Stomach (tissue), 9 donors: Measurements from ENCODE around the gene NAV1. TPM values are rescaled to one million over a fixed set of nuclear protein-coding genes. Genes with fewer than 3 reads are reported as not detected.

ENCODE experiments used
- DNase-seq, 2 donors: peaks; one replicate each; pipeline versions ENCODE4 v3.0.0 to v3.0.0-alpha.2; 2013 to 2019
- H3K27ac ChIP-seq, 5 donors: fragments of 200-600 bp in 4 of 5; sonication (generic) in 4 of 5; one replicate each; pipeline ENCODE4 v1.5.1; 2013 to 2019; ENCODE audit warnings: mild to moderate bottlenecking in 1 of 5, moderate library complexity in 1 of 5
- H3K27me3 ChIP-seq, 3 donors: fragments of 200-600 bp; sonication (generic); one replicate each; pipeline ENCODE4 v1.5.1; 2017 to 2019; ENCODE audit warnings: mixed run types in 1 of 3
- H3K36me3 ChIP-seq, 4 donors: fragments of 200-600 bp; sonication (generic); 1 replicate in 3 of 4; 2 replicates in 1 of 4; pipeline ENCODE4 v1.5.1; 2016 to 2019
- H3K4me1 ChIP-seq, 4 donors: fragments of 200-600 bp; sonication (generic); one replicate each; pipeline ENCODE4 v1.5.1; 2016 to 2019
- H3K4me3 ChIP-seq, 4 donors: fragments of 200-600 bp; sonication (generic) in 3 of 4; one replicate each; pipeline ENCODE4 v1.5.1; 2016 to 2019; ENCODE audit warnings: mild to moderate bottlenecking in 1 of 4
- H3K9me3 ChIP-seq, 4 donors: fragments of 200-600 bp; sonication (generic); one replicate each; pipeline ENCODE4 v1.5.1; 2016 to 2019
- EP300 ChIP-seq: sonication (generic); formaldehyde crosslinking; IDR thresholded peaks from one replicate; pipeline ENCODE4 v1.6.1; 2017; ENCODE audit warnings: antibody characterized with exemption
- POLR2A ChIP-seq, 4 donors: fragments of 450-650 bp; IDR thresholded peaks; one replicate each; pipeline ENCODE4 v1.6.1; 2016; ENCODE audit warnings: antibody characterized with exemption in 4 of 4, control low read depth in 2 of 4, mild to moderate bottlenecking in 1 of 4, moderate library complexity in 1 of 4
- POLR2AphosphoS5 ChIP-seq, 3 donors: sonication (generic); formaldehyde crosslinking; IDR thresholded peaks; one replicate each; pipeline ENCODE4 v1.6.1; 2016; ENCODE audit warnings: antibody characterized with exemption in 3 of 3
- WGBS, 5 donors: extraction: QIAGEN DNeasy Blood & Tissue Kit in 3 of 5; methylation state at CpG; one replicate each; pipeline versions ENCODE4 v1.1.5 to v1.1.7; 2013 to 2018; 5-methylcytosine and 5-hydroxymethylcytosine counted together
- intact Hi-C: fragments of 100-400 bp; cut with DNase I; formaldehyde crosslinking; loops from one replicate; pipeline ENCODE4 v1.15.1; 2023; ENCODE audit warnings: low total_unique reads
- polyA plus RNA-seq, 3 donors: library from polyadenylated mRNA; stranded (reverse); fragments of 200-250 nt; gene quantifications; one replicate each; pipeline ENCODE4 v1.2.3, GENCODE V29; 2013
- total RNA-seq, 5 donors: library from RNA; depleted of rRNA; stranded (reverse); fragments of >200 nt; gene quantifications; one replicate each; pipeline versions ENCODE4 v1.1.0 to v1.2.3, GENCODE V29; 2014 to 2016
- TF ChIP-seq, protein P1 (sequence below), 7 experiments: fragments of 450-650 bp in 4 of 7; fragments of 200-600 bp in 3 of 7; sonication (generic) in 3 of 7; IDR thresholded peaks; one replicate each; pipeline ENCODE4 v1.5.1; 2016 to 2019; ENCODE audit warnings: antibody characterized with exemption in 7 of 7, control low read depth in 2 of 7, mild to moderate bottlenecking in 1 of 7
- donor health status: healthy with polysubstance abuse.
- donor health status: Bipolar disorder and iron deficiency.
- donor health status: healthy.

NAV1 gene
- total and polyA plus RNA-seq, 8 donors: 3.0 to 33.0 (median 11.9) TPM

DNA sequence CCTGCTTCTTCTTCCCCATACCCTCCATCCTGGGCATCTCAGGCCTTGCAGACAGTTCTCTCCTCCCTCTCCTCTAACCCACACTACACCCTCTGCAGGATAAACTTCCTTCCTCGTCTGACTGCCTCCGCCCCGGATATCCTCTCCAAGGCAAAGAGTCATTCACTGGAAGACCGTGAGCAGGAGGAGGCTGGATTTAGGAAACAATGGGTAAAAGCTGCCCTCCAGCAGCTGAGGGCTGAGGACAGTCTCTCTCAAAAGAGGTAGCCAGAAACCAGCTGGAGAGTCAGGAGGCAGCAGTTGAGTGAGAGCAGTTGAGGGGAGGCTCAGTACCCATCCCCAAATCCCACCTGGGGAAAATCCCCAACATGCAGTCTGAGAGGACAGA lies 33.4 kb upstream of the NAV1 start:
- no peaks in the 10 kb centered on the region for H3K36me3 ChIP-seq
- 7 to 16% (median 11%) methylated on average over 4 of the region's 4 CpGs for WGBS, 5 donors
- H3K27me3 ChIP-seq: no peaks in the 10 kb centered on the region
- H3K4me3 ChIP-seq: peak overlapping the region; percentile 60 to 77 (median 74)
- intact Hi-C loops: no loop called here
- TF ChIP-seq POLR2AphosphoS5 (IDR thresholded peaks at IDR 0.05) (peak; percentile 29 to 79 (median 70)), POLR2A (IDR thresholded peaks at IDR 0.05) (no peak), EP300 (no peak)
- TF ChIP-seq, protein P1, sequence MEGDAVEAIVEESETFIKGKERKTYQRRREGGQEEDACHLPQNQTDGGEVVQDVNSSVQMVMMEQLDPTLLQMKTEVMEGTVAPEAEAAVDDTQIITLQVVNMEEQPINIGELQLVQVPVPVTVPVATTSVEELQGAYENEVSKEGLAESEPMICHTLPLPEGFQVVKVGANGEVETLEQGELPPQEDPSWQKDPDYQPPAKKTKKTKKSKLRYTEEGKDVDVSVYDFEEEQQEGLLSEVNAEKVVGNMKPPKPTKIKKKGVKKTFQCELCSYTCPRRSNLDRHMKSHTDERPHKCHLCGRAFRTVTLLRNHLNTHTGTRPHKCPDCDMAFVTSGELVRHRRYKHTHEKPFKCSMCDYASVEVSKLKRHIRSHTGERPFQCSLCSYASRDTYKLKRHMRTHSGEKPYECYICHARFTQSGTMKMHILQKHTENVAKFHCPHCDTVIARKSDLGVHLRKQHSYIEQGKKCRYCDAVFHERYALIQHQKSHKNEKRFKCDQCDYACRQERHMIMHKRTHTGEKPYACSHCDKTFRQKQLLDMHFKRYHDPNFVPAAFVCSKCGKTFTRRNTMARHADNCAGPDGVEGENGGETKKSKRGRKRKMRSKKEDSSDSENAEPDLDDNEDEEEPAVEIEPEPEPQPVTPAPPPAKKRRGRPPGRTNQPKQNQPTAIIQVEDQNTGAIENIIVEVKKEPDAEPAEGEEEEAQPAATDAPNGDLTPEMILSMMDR (IDR thresholded peaks at IDR 0.05): no peak
- H3K4me1 ChIP-seq: peaks cover 52 to 73% (median 69%) of the 10 kb centered on the region in 4 donors
- no peaks in the 10 kb centered on the region for H3K9me3 ChIP-seq
- DNase-seq: peak in 1 of 2 donors; percentile 72
- H3K27ac ChIP-seq: peak overlapping the region; percentile 59 to 96 (median 95)

DNA sequence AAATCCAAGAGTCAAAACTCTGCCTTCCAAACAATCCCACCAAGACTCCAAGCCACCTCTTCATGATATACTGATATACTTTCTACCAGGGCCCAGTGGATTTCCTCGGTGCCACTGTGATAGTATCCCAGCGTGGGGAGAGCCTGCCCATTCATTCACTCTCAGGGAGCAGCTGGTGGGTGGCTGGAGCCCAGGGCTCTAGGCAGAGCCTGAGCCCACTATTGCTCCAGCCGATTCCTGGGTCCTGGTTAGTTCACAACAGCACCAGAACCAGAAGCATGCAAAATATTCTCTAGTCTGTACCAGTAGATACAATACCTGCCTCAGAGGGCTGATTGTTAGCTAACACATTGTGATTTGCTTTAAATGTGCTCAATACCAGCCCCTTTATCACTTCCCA lies 32.8 kb upstream of the NAV1 start:
- Histone ChIP-seq H3K4me1 (peaks cover 46 to 72% (median 67%) of the 10 kb centered on the region in 4 donors), H3K4me3 (peak overlapping the region; percentile 60 to 77 (median 74)), H3K9me3 (no peaks in the 10 kb centered on the region), H3K27me3 (no peaks in the 10 kb centered on the region), H3K27ac (peak overlapping the region; percentile 93 to 97 (median 95)), H3K36me3 (no peaks in the 10 kb centered on the region)
- no peak for DNase-seq
- TF ChIP-seq, protein P1 (IDR thresholded peaks at IDR 0.05): no peak
- TF ChIP-seq POLR2A (IDR thresholded peaks at IDR 0.05) (no peak), POLR2AphosphoS5 (IDR thresholded peaks at IDR 0.05) (no peak), EP300 (no peak)
- intact Hi-C loops: no loop called here
- WGBS, 5 donors: 21 to 28% (median 25%) methylated on average over 3 of the region's 3 CpGs

DNA sequence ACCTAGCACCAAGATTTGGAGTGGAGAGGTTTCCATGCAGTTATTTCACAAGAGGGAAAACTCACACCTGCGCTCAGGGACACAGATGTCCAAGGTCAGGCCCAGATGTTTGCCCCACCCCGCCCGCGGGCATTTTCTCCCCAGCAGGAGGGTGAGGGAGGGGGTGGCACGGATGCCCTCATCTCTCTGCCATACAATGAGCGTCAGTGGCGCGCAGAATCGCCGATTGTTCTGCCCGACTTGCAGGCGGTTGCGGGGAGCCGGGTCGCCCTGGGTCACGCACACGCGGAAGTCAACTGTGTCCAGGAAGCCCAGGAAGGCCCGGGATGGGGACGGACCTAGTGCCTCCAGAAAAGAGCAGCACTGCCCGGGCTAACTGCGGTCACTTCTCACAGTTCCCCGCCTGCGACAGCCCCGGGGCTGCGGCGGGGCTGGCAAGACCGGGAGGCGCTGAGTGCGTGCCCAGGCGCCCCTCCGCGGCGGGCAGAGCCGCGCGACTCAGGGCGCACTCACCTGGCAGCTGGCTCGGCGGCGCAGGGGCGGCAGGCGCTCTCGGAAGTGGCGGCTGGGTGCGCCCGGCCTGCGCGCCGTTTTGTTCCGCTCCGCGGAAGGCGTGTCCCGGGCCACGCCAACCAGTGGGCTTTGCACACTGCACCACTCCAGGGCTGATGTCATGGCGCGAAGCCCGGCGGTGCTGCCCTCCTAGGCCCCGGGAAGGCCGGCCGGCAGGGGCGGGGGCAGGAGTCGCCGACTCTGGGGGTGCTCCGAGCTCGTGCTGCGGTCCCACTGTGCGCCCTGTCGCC lies 32.2 kb upstream of the NAV1 start, which contains the start of gene CSRP1:
TSS of gene CSRP1 (minus strand) at position 567 of the 803 bp plus-strand sequence. CDS start 10,820 bp downstream, outside the sequence.
- H3K36me3 ChIP-seq: no peaks in the 10 kb centered on the region
- WGBS, 5 donors: 0 to 1% (median 1%) methylated on average over 25 to 71 of the region's 71 CpGs
- peak; percentile 90 to 97 for DNase-seq
- peaks cover 49 to 73% (median 67%) of the 10 kb centered on the region in 4 donors for H3K4me1 ChIP-seq
- TF ChIP-seq POLR2A (IDR thresholded peaks at IDR 0.05) (peak in 2 of 4 donors; percentile 18 to 50), POLR2AphosphoS5 (IDR thresholded peaks at IDR 0.05) (peak; percentile 93 to 98 (median 98)), EP300 (no peak)
- TF ChIP-seq, protein P1 (IDR thresholded peaks at IDR 0.05): peak in 1 of 7 experiments; percentile 6
- H3K4me3 ChIP-seq: peak within 1 kb of the TSS; percentile 60 to 77 (median 74)
- peak within 1 kb of the TSS; percentile 93 to 97 (median 95) for H3K27ac ChIP-seq
- H3K27me3 ChIP-seq: no peaks in the 10 kb centered on the region
- intact Hi-C loops: no loop called here
- no peaks in the 10 kb centered on the region for H3K9me3 ChIP-seq

DNA sequence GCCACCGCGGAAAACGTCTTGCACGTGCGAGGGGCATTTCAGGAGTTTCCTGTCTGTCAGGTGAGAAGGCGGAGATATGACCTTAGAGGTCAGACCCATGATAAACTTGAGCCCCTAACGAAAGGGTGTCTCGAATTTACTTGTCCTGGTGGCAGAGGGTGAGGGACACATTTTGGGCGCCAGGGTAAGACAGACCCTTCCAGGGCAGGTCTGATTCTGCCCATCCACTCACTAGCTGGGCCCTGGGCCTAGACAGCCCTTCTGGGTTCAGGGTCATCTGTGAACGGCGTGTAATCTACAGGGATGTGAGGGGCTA lies 31.6 kb upstream of the NAV1 start:
- no peak for TF ChIP-seq POLR2A (IDR thresholded peaks at IDR 0.05)
- TF ChIP-seq, protein P1 (IDR thresholded peaks at IDR 0.05): no peak
- H3K9me3 ChIP-seq: no peaks in the 10 kb centered on the region
- H3K27ac ChIP-seq: peak overlapping the region; percentile 93 to 97 (median 95)
- no peak for DNase-seq
- H3K36me3 ChIP-seq: no peaks in the 10 kb centered on the region
- 11 to 21% (median 19%) methylated on average over 10 to 11 of the region's 11 CpGs for WGBS, 5 donors
- H3K4me3 ChIP-seq: peak overlapping the region; percentile 60 to 77 (median 74)
- H3K4me1 ChIP-seq: peaks cover 52 to 73% (median 67%) of the 10 kb centered on the region in 4 donors
- no peaks in the 10 kb centered on the region for H3K27me3 ChIP-seq
- intact Hi-C loops: no loop called here
